Activated naive CD8-positive, alpha-beta T cell treated with anti-CD3 and anti-CD28 coated beads, Interleukin-2, amount 10 ng/mL, durations not matched to agents 7 days and 5 days (primary cell): ENCODE data around the gene OR1E1. TPM values are rescaled to one million over a fixed set of nuclear protein-coding genes. Genes with fewer than 3 reads are reported as not detected.
A peak's percentile ranks its signal among the peaks of the same experiment; 100 is the strongest.
"Not testable (repeated sequence)": the region's sequence is repeated elsewhere in the genome, so short reads cannot be mapped to it uniquely, and the experiment has no call there.

Experiments used
- ATAC-seq: fragments of 150-1000 bp; cut with Tn5 transposase; one replicate; pipeline ENCODE4 v1.10.0; 2021; ENCODE audit warnings: low read depth, moderate library complexity
- POLR2A ChIA-PET: fragments of 350-600 bp; sonication (Branson Sonifier 250); formaldehyde crosslinking; loops from one replicate; lab custom pipeline; 2021; ENCODE audit warnings: antibody characterized with exemption; lab: Charles Lee
- DNase-seq: peaks from one replicate; pipeline ENCODE4 v3.0.0; 2021
- H3K27ac Mint-ChIP-seq: one replicate; pipeline ENCODE4 v1.8.0; 2022; ENCODE audit warnings: mild to moderate bottlenecking, mixed read lengths
- H3K27me3 Mint-ChIP-seq: one replicate; pipeline ENCODE4 v1.8.0; 2022; ENCODE audit warnings: mild to moderate bottlenecking, moderate library complexity, mixed read lengths
- H3K36me3 Mint-ChIP-seq: one replicate; pipeline ENCODE4 v1.8.0; 2021; ENCODE audit warnings: mild to moderate bottlenecking, mixed read lengths
- H3K4me1 Mint-ChIP-seq: one replicate; pipeline ENCODE4 v1.8.0; 2021; ENCODE audit warnings: mixed read lengths
- H3K4me3 Mint-ChIP-seq: one replicate; pipeline ENCODE4 v1.8.0; 2022; ENCODE audit warnings: mild to moderate bottlenecking, moderate library complexity, mixed read lengths
- H3K9me3 Mint-ChIP-seq: one replicate; pipeline ENCODE4 v1.8.0; 2021; ENCODE audit warnings: mixed read lengths
- total RNA-seq, 2 experiments: library from RNA; stranded (reverse); gene quantifications; one replicate each; pipeline ENCODE4 v1.2.3, GENCODE V29; 2021

OR1E1 gene
- total RNA-seq, 2 experiments from 2014 or later, result not detected

DNA sequence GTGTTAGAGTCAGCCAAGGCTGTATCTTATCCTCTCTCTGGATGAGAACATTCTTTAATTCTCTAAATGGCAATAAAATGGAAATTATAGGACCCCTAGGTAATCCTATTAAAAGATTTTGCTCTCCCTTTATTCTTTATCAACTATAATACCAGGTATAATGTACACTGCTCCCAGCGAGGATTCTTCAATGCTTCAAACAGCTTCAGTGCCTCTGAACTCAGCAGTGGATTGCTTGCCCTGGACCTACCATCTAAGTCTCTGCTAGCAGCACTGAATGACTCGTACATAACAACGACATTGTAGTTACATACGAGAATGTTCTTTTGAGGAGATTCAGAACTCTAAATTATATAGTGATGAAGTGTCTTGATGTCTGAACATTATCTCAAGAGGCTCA is 8.4 kb downstream of the OR1E1 start:
- no peak overlapping the region for H3K4me3 Mint-ChIP-seq
- H3K27me3 Mint-ChIP-seq, result peaks cover 10% of the 10 kb centered on the region
- POLR2A ChIA-PET, result no interaction called here

DNA sequence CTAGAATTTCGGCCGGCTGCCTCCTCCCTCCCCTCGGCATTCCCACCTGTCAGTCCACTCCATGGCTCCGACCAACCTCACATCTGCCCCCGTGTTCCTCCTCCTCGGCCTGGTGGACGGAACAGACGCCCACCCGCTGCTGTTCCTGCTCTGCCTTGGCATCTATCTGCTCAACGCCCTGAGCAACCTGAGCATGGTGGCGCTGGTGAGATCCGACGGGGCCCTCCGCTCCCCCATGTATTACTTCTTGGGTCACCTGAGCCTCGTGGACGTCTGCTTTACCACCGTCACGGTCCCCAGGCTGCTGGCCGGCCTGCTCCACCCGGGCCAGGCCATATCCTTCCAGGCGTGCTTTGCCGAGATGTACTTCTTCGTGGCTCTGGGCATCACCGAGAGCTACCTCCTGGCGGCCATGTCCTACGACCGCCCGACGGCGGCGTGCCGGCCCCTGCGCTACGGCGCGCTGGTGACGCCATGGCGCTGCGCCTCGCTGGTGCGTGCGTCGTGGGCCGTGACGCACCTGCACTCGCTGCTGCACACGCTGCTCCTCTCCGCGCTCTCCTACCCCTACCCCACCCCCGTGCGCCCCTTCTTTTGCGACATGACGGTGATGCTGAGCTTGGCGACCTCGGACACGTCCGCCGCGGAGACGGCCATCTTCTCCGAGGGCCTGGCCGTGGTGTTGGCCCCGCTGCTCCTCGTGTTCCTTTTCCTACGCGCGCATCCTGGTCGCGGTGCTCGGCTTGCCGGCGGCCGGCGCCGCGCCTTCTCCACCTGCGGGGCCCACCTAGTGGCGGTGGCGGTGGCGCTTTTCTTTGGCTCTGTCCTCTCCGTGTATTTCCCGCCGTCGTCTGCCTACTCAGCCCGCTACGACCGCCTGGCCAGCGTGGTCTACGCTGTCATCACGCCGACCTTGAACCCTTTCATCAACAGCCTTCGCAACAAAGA is 12.1 kb downstream of the OR1E1 start, which contains the start of gene OR3A2:
OR3A2 (minus strand) TSS at position 440 of the 948 bp plus-strand sequence.
- Mint-ChIP-seq H3K4me1 (peaks cover 3% of the 10 kb centered on the region), H3K36me3 (peaks cover 2% of the 10 kb centered on the region), H3K4me3 (peak within 1 kb of the TSS; percentile 82), H3K27ac (peak within 1 kb of the TSS; percentile 81), H3K9me3 (no peaks in the 10 kb centered on the region), H3K27me3 (peaks cover 10% of the 10 kb centered on the region)
- peak; percentile 63 for DNase-seq
- POLR2A ChIA-PET, result interaction anchor here (0.5 kb wide), 1 partner anchor 791 kb away, joined by 5 read pairs; no protein-coding TSS in a partner anchor
- ATAC-seq, result peak; percentile 94

More for the DNA sequence above, 8.4 kb downstream of the OR1E1 start:
- ATAC-seq (no peak), DNase-seq (no peak)
- H3K4me1 Mint-ChIP-seq, result peaks cover 3% of the 10 kb centered on the region
- H3K36me3 Mint-ChIP-seq, result no peaks in the 10 kb centered on the region
- H3K9me3 Mint-ChIP-seq, result peaks cover 4% of the 10 kb centered on the region
- no peak overlapping the region for H3K27ac Mint-ChIP-seq

DNA sequence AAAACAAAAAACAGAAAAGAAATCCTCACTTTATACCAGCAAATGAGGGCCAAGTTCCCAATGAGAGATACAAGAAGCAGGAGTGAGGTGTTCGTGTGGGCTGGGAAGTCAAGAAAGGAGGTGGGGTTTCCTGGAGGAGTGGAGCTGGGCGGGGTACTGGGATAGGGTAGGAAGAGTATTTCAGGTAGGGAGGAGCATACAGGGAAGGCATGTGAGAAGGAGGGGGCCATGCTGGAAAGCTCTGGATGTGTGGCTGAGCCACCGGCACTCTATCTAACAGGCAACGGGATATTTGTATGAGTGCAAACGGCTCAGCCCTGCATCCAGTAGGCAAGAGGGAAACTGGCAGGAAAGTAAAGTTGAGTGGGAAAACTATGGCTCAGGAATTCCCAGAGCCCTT is 16.3 kb downstream of the OR1E1 start:
- ATAC-seq (no peak), DNase-seq (no peak)
- H3K27me3 Mint-ChIP-seq, result peaks cover 2% of the 10 kb centered on the region
- POLR2A ChIA-PET, result no interaction called here
- H3K27ac Mint-ChIP-seq, result no peak overlapping the region
- H3K4me3 Mint-ChIP-seq, result no peak overlapping the region
- peaks cover 7% of the 10 kb centered on the region for H3K36me3 Mint-ChIP-seq
- no peaks in the 10 kb centered on the region for H3K9me3 Mint-ChIP-seq
- peaks cover 3% of the 10 kb centered on the region for H3K4me1 Mint-ChIP-seq

DNA sequence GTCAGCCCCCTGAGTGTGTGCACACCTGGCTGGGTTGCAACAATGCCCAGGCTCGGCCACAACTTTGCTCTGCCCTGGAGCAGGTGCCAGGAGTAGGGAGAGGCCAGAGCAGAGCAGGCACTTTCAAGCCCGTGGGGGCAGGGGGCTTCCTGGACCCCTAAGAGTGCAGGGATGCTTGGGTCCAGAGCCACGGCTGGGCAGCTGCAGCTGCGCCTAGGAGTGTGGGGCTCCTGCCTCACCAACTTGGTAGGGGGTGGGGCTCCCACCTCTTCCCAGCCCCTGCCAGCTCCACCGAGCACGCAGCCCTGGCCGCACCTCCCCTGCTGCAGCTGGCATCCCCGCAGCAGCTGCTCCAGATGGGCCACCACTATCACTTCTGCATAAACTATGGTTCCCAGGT is 19.9 kb downstream of the OR1E1 start:
- no peak for DNase-seq
- peaks cover 10% of the 10 kb centered on the region for H3K36me3 Mint-ChIP-seq
- H3K27me3 Mint-ChIP-seq, result no peaks in the 10 kb centered on the region
- no peak overlapping the region for H3K27ac Mint-ChIP-seq
- H3K9me3 Mint-ChIP-seq, result peaks cover 8% of the 10 kb centered on the region
- POLR2A ChIA-PET, result no interaction called here
- H3K4me3 Mint-ChIP-seq, result no peak overlapping the region
- H3K4me1 Mint-ChIP-seq, result no peaks in the 10 kb centered on the region
- no peak for ATAC-seq

DNA sequence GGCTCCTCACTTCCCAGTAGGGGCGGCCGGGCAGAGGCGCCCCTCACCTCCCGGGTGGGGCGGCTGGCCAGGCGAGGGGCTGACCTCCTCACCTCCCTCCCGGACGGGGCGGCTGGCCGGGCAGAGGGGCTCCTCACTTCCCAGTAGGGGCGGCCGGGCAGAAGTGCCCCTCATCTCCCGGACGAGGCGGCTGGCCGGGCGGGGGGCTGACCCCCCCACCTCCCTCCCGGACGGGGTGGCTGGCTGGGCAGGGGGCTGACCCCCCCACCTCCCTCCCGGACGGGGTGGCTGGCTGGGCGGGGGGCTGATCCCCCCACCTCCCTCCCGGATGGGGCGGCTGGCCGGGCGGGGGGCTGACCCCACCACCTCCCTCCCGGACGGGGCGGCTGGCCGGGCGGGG is 27.0 kb downstream of the OR1E1 start:
- H3K27me3 Mint-ChIP-seq, H3K36me3 Mint-ChIP-seq, POLR2A ChIA-PET, H3K4me3 Mint-ChIP-seq, H3K27ac Mint-ChIP-seq, DNase-seq, H3K4me1 Mint-ChIP-seq, ATAC-seq: not testable (repeated sequence)
- H3K9me3 Mint-ChIP-seq, result peaks cover 19% of the 10 kb centered on the region

Other genes starting within 250 kb of the OR1E1 start
- gene OR1A2, start 200.9 kb downstream of the OR1E1 start, total RNA-seq, result not detected
- not detected for gene OR1A1, start 190.7 kb downstream of the OR1E1 start, total RNA-seq
- under 1 TPM; 0.23 to 0.39 TPM for gene OR3A1, start 100.0 kb downstream of the OR1E1 start, total RNA-seq
- 1 to 10 TPM; 3.3 to 3.9 TPM for gene OR3A2, start 12.1 kb downstream of the OR1E1 start, total RNA-seq
- gene OR3A3, start 13.0 kb upstream of the OR1E1 start, total RNA-seq, result not detected
- not detected for gene OR1E2, start 35.4 kb upstream of the OR1E1 start, total RNA-seq
- gene SPATA22, start 73.4 kb upstream of the OR1E1 start, total RNA-seq, result under 1 TPM; 0.28 to 0.96 TPM
- not detected for gene ASPA, start 77.6 kb upstream of the OR1E1 start, total RNA-seq
- under 1 TPM; 0.69 to 0.79 TPM for gene TRPV3, start 159.4 kb upstream of the OR1E1 start, total RNA-seq
- gene TRPV1, start 211.0 kb upstream of the OR1E1 start, total RNA-seq, result 1 to 10 TPM; 4.5 to 5.7 TPM
- 10 to 100 TPM; 11.8 to 12.2 TPM for gene SHPK, start 237.8 kb upstream of the OR1E1 start, total RNA-seq
- gene CTNS, start 238.3 kb upstream of the OR1E1 start, total RNA-seq, result 10 to 100 TPM in 1 of 2 experiments, 1 to 10 TPM in 1; 8.5 to 10.0 TPM